ENCODE data around the gene A4GALT.

The A4GALT gene

GRCh38 chr22:42717197-42717928, 3.3 kb downstream of the A4GALT start:
- Histone ChIP-seq H3K36me3 (ENCODE audit: control insufficient read depth, insufficient read depth, low read length) (no peaks in the 10 kb centered on the region), H3K4me3 (replicated peaks; ENCODE audit: low read depth, low read length) (peak overlapping the region; percentile 8), H3K27me3 (replicated peaks; ENCODE audit: control insufficient read depth, insufficient read depth, low read length) (no peaks in the 10 kb centered on the region)
- DNase-seq (ENCODE audit: extremely low read depth, insufficient read length): no peak
- no peak for TF ChIP-seq CTCF (IDR thresholded peaks at IDR 0.05; ENCODE audit: insufficient read depth, low read length, poor library complexity, severe bottlenecking)

GRCh38 chr22:42716649-42717127, 4.0 kb downstream of the A4GALT start:
- H3K27me3 ChIP-seq (replicated peaks; ENCODE audit: control insufficient read depth, insufficient read depth, low read length): no peaks in the 10 kb centered on the region
- peak overlapping the region; percentile 8 for H3K4me3 ChIP-seq (replicated peaks; ENCODE audit: low read depth, low read length)
- TF ChIP-seq CTCF (IDR thresholded peaks at IDR 0.05; ENCODE audit: insufficient read depth, low read length, poor library complexity, severe bottlenecking): peak; percentile 2
- no peaks in the 10 kb centered on the region for H3K36me3 ChIP-seq (ENCODE audit: control insufficient read depth, insufficient read depth, low read length)
- peak; percentile 79 for DNase-seq (ENCODE audit: extremely low read depth, insufficient read length)

- DNase-seq (ENCODE audit: extremely low read depth, insufficient read length): peak; percentile 57
- peak overlapping the region; percentile 2; the same call in 1 of the 2 replicates for H3K4me3 ChIP-seq (replicated peaks; ENCODE audit: low read depth, low read length)
- no peaks in the 10 kb centered on the region for H3K27me3 ChIP-seq (replicated peaks; ENCODE audit: control insufficient read depth, insufficient read depth, low read length)
- no peak for TF ChIP-seq CTCF (IDR thresholded peaks at IDR 0.05; ENCODE audit: insufficient read depth, low read length, poor library complexity, severe bottlenecking)
- H3K36me3 ChIP-seq (ENCODE audit: control insufficient read depth, insufficient read depth, low read length): no peaks in the 10 kb centered on the region
Measured at GRCh38 chr22:42716221-42716620, 4.4 kb downstream of the A4GALT start.

- no peaks in the 10 kb centered on the region for H3K36me3 ChIP-seq (ENCODE audit: control insufficient read depth, insufficient read depth, low read length)
- no peak for DNase-seq (ENCODE audit: extremely low read depth, insufficient read length)
- H3K27me3 ChIP-seq (replicated peaks; ENCODE audit: control insufficient read depth, insufficient read depth, low read length): no peaks in the 10 kb centered on the region
- no peak for TF ChIP-seq CTCF (IDR thresholded peaks at IDR 0.05; ENCODE audit: insufficient read depth, low read length, poor library complexity, severe bottlenecking)
- H3K4me3 ChIP-seq (replicated peaks; ENCODE audit: low read depth, low read length): no peak overlapping the region
Measured at GRCh38 chr22:42714768-42715390, 5.8 kb downstream of the A4GALT start.

GRCh38 chr22:42714308-42714707, 6.4 kb downstream of the A4GALT start:
- no peak for DNase-seq (ENCODE audit: extremely low read depth, insufficient read length)
- Histone ChIP-seq H3K36me3 (ENCODE audit: control insufficient read depth, insufficient read depth, low read length) (no peaks in the 10 kb centered on the region), H3K4me3 (replicated peaks; ENCODE audit: low read depth, low read length) (no peak overlapping the region), H3K27me3 (replicated peaks; ENCODE audit: control insufficient read depth, insufficient read depth, low read length) (no peaks in the 10 kb centered on the region)
- TF ChIP-seq CTCF (IDR thresholded peaks at IDR 0.05; ENCODE audit: insufficient read depth, low read length, poor library complexity, severe bottlenecking): no peak
